Prostate gland (tissue), 2 donors: ENCODE measurements around the gene COLEC12. TPM values are rescaled to one million over a fixed set of nuclear protein-coding genes. Genes with fewer than 3 reads are reported as not detected.

ENCODE experiments used
- DNase-seq: peaks from one replicate; pipeline ENCODE4 v3.0.0-alpha.2; 2019; ENCODE audit warnings: low spot score
- H3K27ac ChIP-seq, 2 donors: fragments of 200-600 bp; sonication (generic); 2 replicates each; pipeline ENCODE4 v1.5.1; 2017 to 2019
- H3K27me3 ChIP-seq: fragments of 200-600 bp; sonication (generic); replicated peaks from 2 replicates; pipeline ENCODE4 v1.5.1; 2019; ENCODE audit not compliant: insufficient read depth
- H3K36me3 ChIP-seq, 2 donors: fragments of 200-600 bp; sonication (generic); 1 replicate in 1 of 2; 2 replicates in 1 of 2; pipeline versions ENCODE4 v1.5.1 to v1.8.1; 2017 to 2019
- H3K4me1 ChIP-seq: fragments of 200-600 bp; sonication (generic); replicated peaks from 2 replicates; pipeline ENCODE4 v1.5.1; 2019
- H3K4me3 ChIP-seq, 2 donors: fragments of 200-600 bp; sonication (generic); 2 replicates each; pipeline ENCODE4 v1.5.1; 2017 to 2019
- H3K9me3 ChIP-seq: fragments of 200-600 bp; sonication (generic); 2 replicates; pipeline ENCODE4 v1.5.1; 2017
- POLR2A ChIP-seq: fragments of 450-650 bp; IDR thresholded peaks from one replicate; pipeline ENCODE4 v1.6.1; 2016; ENCODE audit warnings: antibody characterized with exemption, mild to moderate bottlenecking
- POLR2AphosphoS5 ChIP-seq: sonication (generic); formaldehyde crosslinking; IDR thresholded peaks from one replicate; pipeline ENCODE4 v1.6.1; 2017; ENCODE audit warnings: antibody characterized with exemption
- WGBS: methylation state at CpG from one replicate; pipeline ENCODE4 v1.1.5; 2018; 5-methylcytosine and 5-hydroxymethylcytosine counted together
- intact Hi-C: fragments of 100-400 bp; cut with DNase I; formaldehyde crosslinking; loops from one replicate; pipeline ENCODE4 v1.14.2; 2022
- total RNA-seq, 2 donors: library from RNA; depleted of rRNA; stranded (reverse); fragments of >200 nt; gene quantifications; one replicate each; pipeline ENCODE4 v1.1.0, GENCODE V29; 2016
- TF ChIP-seq, protein P1 (sequence below), 4 experiments: fragments of 200-600 bp in 2 of 4; fragments of 450-650 bp in 2 of 4; sonication (generic) in 2 of 4; IDR thresholded peaks; 1 replicate in 3 of 4; 2 replicates in 1 of 4; pipeline ENCODE4 v1.5.1; 2016 to 2019; ENCODE audit warnings: antibody characterized with exemption in 4 of 4, mild to moderate bottlenecking in 2 of 4, moderate library complexity in 2 of 4

The COLEC12 gene
- total RNA-seq, 2 donors from 2014 or later: 11.1 to 35.0 TPM

DNA sequence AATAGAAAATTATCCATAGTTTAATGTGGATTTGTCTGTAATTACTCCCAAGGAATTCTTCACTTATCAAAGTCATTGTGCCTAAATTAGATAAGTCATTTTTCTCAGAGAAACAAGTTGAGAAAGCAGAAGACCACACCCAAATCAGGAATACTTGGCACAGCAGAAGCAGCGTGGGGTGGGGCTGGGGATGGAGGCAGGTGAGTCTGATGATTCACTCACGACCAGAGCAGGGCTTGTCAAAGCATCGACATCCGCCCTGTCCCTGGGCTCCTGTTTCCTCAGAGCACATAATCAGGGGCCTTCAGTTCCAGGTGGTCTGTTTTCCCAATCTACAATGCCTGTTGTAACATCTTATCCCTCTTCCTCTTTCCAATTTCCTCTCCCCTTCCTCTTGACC lies 31.5 kb upstream of the COLEC12 start:
- 69% methylated on average over 4 of the region's 4 CpGs for WGBS
- DNase-seq: no peak

DNA sequence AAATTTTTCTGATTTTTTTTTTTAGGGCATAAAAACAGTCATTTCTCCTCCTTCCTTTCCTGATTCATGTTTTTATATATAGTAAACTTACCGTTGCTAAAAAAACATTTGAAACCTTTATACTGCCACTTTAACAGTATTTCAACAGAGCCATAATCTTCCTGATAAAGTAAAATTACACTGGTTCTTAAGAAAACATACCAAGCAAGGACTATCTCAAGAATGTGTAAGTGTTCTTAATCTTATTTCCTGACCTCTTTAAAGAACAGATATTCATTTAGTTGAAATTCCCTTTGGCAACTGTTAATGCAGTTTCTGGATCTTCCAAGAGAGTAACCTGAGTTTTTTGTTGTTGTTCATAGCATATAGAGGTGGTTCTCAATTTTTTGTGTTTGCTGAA lies 26.6 kb upstream of the COLEC12 start:
- Histone ChIP-seq H3K4me1 (no peaks in the 10 kb centered on the region), H3K27ac (no peak overlapping the region), H3K4me3 (no peak overlapping the region), H3K27me3 (no peaks in the 10 kb centered on the region), H3K36me3 (no peaks in the 10 kb centered on the region), H3K9me3 (no peaks in the 10 kb centered on the region)
- no peak for DNase-seq
- TF ChIP-seq, protein P1, sequence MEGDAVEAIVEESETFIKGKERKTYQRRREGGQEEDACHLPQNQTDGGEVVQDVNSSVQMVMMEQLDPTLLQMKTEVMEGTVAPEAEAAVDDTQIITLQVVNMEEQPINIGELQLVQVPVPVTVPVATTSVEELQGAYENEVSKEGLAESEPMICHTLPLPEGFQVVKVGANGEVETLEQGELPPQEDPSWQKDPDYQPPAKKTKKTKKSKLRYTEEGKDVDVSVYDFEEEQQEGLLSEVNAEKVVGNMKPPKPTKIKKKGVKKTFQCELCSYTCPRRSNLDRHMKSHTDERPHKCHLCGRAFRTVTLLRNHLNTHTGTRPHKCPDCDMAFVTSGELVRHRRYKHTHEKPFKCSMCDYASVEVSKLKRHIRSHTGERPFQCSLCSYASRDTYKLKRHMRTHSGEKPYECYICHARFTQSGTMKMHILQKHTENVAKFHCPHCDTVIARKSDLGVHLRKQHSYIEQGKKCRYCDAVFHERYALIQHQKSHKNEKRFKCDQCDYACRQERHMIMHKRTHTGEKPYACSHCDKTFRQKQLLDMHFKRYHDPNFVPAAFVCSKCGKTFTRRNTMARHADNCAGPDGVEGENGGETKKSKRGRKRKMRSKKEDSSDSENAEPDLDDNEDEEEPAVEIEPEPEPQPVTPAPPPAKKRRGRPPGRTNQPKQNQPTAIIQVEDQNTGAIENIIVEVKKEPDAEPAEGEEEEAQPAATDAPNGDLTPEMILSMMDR (IDR thresholded peaks at IDR 0.05): no peak
- intact Hi-C loops: no loop called here
- 16% methylated on average over 1 of the region's 1 CpG for WGBS

More for the DNA sequence above, 31.5 kb upstream of the COLEC12 start:
- TF ChIP-seq POLR2A: no peak
- no peaks in the 10 kb centered on the region for H3K9me3 ChIP-seq
- no peaks in the 10 kb centered on the region for H3K27me3 ChIP-seq
- intact Hi-C loops: no loop called here
- H3K4me1 ChIP-seq: peaks cover 2% of the 10 kb centered on the region
- H3K27ac ChIP-seq: no peak overlapping the region
- H3K36me3 ChIP-seq: no peaks in the 10 kb centered on the region
- H3K4me3 ChIP-seq: no peak overlapping the region

DNA sequence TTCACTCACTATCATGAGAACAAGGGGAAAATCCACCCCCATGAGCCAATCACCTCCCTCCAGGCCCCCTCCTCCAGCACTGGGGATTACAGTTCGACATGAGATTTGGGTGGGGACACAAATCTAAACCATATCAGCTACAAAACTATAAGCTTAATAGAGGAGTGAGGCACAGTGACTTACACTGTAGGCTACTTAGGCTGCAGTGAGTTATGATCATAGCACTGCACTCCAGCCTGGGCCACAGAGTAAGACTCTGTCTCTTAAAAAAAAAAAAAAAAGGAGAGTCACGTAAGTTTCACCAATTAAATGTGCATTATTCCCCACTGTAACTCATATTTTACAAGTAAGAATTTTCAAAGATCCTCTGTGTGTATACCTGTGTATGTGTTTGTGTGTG lies 26.2 kb upstream of the COLEC12 start:
- H3K27ac ChIP-seq: no peak overlapping the region
- TF ChIP-seq, protein P1 (IDR thresholded peaks at IDR 0.05): no peak
- TF ChIP-seq POLR2A (no peak), POLR2AphosphoS5 (no peak)
- H3K4me1 ChIP-seq: no peaks in the 10 kb centered on the region
- H3K36me3 ChIP-seq: no peaks in the 10 kb centered on the region
- DNase-seq: no peak
- no peaks in the 10 kb centered on the region for H3K27me3 ChIP-seq
- 81% methylated on average over 2 of the region's 2 CpGs for WGBS
- H3K4me3 ChIP-seq: no peak overlapping the region
- intact Hi-C loops: no loop called here
- H3K9me3 ChIP-seq: no peaks in the 10 kb centered on the region

DNA sequence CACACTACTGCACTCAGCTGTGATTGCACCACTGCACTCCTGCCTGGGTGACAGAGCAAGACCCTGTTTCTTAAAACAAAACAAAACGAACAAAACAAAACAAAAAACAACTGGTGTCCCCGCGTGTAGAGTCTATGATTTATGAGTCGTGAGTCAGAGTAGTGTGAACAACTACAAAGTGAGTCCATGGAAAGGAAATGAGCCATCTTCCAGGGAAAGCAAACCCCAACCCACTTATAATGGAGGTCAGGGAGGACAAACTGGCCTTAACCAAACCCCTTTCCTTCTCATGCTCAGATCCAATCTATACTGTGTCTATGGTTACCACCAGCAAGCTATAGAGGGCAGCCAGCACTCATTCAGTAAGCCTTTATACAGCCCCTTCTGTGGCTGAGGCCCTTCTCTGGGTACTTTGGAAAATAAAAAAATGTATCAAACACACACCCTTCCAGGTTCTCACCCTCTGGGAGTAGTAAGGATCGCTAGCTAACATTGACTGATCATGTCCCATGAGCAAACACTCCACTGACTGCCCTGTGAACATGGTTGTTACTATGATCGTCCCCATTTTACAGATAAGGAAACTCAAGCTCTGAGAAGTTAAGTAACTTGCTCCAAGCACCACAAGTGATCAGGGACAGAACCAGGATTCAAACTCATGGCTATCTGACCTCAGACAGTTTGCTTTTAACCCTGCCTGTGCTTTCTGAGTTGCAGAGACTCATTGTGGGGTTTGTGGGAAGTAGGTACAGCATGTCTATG lies 24.7 kb upstream of the COLEC12 start:
- TF ChIP-seq POLR2A: no peak
- 67% methylated on average over 6 of the region's 6 CpGs for WGBS
- intact Hi-C loops: no loop called here
- no peak for DNase-seq
- H3K27ac ChIP-seq: no peak overlapping the region
- H3K4me3 ChIP-seq: no peak overlapping the region
- no peaks in the 10 kb centered on the region for H3K4me1 ChIP-seq
- H3K27me3 ChIP-seq: no peaks in the 10 kb centered on the region
- no peaks in the 10 kb centered on the region for H3K36me3 ChIP-seq
- H3K9me3 ChIP-seq: no peaks in the 10 kb centered on the region

DNA sequence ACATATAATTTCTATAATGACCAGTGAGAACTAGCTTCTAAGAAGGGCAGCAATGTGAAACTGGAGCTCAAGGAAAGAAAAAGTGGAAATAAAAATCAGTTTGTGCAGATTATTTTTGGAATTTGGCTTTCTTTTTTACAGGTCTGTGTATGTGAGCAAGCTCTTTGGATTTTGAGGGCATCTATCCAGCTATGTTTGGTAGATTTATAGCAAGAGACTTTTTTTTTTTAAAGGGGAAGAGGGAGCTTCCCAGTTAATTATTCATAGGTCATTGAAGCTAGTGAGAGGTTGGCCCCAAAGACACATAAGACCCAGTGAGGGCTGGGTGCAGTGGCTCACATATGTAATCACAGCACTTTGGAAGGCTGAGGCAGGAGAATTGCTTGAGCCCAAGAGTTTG lies 24.0 kb upstream of the COLEC12 start:
- H3K4me3 ChIP-seq: no peak overlapping the region
- DNase-seq: no peak
- no peaks in the 10 kb centered on the region for H3K27me3 ChIP-seq
- intact Hi-C loops: no loop called here
- H3K27ac ChIP-seq: no peak overlapping the region
- TF ChIP-seq, protein P1 (IDR thresholded peaks at IDR 0.05): no peak
- TF ChIP-seq POLR2A: no peak
- TF ChIP-seq POLR2AphosphoS5: peak; percentile 14
- no peaks in the 10 kb centered on the region for H3K9me3 ChIP-seq
- no peaks in the 10 kb centered on the region for H3K36me3 ChIP-seq
- no peaks in the 10 kb centered on the region for H3K4me1 ChIP-seq

DNA sequence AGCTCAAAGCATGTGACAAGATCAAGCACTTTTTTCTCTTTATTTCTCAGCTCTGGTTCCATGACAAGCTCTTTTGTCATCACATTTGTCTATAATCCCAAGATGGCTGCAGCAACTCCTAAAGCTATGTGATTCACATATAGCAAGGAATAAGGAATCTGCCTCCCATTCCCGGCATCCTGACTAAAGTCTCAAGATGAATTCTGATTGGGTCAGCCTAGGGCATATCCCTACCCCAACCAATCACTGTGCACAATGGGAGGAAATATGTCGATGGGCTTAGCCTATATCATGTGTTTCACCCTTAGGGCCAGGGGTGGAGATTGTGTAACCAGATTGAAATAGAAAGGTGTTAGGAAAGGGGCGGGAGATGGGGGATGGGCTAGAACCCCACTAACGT lies 23.1 kb upstream of the COLEC12 start:
- H3K27ac ChIP-seq: no peak overlapping the region
- no peak overlapping the region for H3K4me3 ChIP-seq
- no peaks in the 10 kb centered on the region for H3K4me1 ChIP-seq
- TF ChIP-seq POLR2A: no peak
- TF ChIP-seq POLR2AphosphoS5: no peak
- TF ChIP-seq, protein P1 (IDR thresholded peaks at IDR 0.05): no peak
- intact Hi-C loops: no loop called here
- no peaks in the 10 kb centered on the region for H3K9me3 ChIP-seq
- H3K36me3 ChIP-seq: no peaks in the 10 kb centered on the region
- DNase-seq: no peak
- H3K27me3 ChIP-seq: no peaks in the 10 kb centered on the region
- 53% methylated on average over 4 of the region's 4 CpGs for WGBS
